RCC 7860 (cell line): ENCODE results near the gene IL17C.
"Not testable (repeated sequence)": the region's sequence is repeated elsewhere in the genome, so short reads cannot be mapped to it uniquely, and the experiment has no call there.

Source experiments
- DNase-seq: peaks from one replicate; pipeline ENCODE4 v3.0.0-alpha.2; 2015; ENCODE audit warnings: low spot score
- FAIRE-seq: peaks from 2 replicates; lab custom pipeline; 2012; peaks lifted over from hg19 to GRCh38; lab: Jason Lieb, UNC

The IL17C gene

DNA sequence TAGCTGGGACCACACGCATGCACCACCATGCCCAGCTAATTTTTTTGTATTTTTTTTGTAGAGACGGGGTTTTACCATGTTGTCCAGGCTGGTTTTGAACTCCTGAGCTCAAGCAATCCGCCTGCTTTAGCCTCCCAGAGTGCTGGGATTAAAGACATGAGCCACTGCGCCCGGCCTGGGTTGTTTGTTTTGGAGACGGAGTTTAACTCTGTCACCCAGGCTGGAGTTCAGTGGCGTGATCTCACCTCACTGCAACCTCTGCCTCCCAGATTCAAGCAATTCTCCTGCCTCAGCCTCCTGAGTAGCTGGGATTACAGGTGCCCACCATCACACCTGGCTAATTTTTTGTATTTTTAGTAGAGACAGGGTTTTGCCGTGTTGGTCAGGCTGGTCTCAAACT is 28.9 kb upstream of the IL17C start:
- not testable (repeated sequence) for DNase-seq

DNA sequence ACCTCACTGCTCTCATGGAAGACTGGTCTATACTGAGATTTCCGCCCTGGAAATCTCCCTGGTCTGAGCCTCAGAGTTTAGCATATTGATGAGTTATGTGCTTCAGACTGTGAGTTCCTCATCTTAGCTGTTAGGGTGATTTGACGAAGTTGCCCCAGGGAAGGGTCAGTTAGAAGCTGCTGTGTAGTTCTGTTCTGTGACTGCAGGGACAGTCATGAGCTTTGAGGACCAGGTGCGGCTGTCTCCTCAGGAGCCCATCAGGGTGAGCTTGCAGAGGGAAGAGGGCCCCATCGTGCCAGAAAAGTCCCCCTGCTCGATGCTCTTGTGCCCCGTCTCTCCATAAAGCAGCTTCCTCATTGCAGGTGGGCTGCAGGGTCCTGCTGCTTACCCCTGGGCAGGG is 28.3 kb upstream of the IL17C start:
- no peak for FAIRE-seq
- DNase-seq, result no peak

More for the DNA sequence above, 28.9 kb upstream of the IL17C start:
- FAIRE-seq, result not testable (repeated sequence)

DNA sequence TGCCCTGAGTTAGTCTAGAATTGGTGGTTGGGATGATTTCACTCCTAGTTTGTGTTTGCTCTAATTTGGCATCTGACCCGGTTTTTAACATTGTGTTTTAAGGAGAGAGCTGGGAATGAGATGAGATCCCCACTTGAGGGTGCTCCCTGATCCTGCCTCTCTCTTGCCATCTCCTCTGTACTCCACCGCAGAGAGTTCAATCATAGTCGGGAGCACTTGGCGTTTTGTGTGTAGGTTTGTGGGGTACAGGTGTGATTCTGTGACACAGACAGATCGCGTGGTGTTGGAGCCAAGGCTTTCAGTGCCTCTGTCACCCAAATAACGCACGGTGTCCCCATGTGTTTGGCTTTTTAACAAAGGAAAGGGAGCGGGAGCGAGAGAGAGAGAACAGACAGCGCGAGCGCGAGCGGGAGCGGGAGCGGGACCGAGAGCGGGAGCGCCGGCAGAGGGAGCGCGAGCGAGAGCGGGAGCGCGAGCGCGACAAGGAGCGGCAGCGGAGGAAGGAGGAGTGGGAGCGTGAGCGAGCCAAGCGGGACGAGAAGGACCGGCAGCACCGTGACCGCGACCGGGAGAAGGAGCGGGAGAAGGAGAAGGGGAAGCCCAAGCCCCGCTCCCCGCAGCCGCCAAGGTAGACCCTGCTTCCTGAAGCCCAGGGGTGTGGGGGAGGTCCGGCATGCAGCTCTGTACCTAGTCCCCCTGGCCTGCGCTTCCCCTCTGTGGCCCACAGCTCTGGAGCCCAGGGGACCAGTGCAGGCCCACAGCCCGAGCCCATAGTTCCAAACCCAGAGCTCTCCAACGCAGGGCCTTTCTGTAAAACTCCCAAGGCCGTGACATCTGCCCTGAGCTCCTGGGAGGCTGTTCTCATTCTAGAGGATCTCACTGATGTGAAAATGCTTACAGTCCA is 27.2 kb upstream of the IL17C start:
- FAIRE-seq, result no peak
- DNase-seq, result no peak

DNA sequence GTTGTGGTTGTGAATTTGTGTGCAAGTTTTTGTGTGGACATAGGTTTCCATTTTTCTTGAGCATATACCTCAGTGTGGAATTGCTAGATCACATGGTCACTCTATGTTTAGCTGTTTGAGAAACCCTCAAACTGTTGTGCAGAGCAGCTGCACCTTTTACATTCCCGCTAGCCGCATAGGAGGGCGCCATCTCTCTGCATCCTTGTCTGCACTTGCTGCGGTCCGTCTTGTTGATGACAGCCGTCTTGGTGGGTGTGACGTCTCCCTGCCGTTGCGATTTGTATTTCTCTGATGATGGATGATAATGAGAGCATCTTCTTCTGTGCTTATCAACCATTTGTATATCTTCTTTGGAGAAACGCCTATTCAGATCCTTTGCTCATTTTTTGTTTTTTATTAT is 25.1 kb upstream of the IL17C start:
- FAIRE-seq (no peak), DNase-seq (no peak)

DNA sequence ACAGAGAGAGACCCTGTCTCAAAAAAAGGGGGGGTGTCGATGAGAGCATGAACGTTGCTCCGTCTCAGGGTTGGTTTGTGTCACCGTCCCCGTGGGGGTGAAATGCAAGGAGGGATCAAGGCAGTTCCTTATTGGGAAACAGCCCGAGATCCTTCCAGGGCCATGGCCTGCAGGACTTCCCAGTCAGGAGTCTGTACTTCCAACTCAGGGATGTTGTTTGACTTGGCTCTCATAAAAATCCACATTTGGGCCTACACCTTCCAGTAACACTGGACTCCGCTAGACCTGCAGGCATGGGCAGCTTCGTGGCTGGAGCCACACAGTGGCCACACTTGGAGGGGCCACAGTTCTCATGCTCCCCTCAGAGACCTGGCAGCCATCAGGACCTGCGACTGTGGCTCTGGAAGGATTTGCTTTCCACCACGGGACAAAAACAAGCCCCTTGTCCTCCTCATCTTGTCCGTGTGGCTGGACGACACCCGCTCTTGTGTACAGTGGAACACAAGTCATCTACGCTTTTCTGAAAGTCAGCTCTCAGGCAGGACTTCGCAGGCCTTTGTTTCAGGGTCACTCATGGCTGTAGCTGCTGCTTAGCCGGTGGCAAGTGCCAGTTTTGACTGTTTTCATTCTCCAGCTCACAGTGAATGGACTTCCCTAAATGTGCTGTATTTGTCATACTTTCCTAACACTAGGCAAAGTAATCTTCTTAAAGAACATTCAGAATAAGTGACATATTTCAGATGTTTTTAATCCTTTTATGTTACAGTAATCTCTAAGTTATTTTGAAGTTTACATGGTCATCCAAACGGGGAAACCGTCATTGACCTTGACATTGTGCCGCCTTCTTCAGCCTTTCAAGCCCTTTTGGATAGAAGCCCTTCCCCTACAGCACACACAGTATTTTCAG is 24.2 kb upstream of the IL17C start:
- FAIRE-seq (no peak), DNase-seq (no peak)

DNA sequence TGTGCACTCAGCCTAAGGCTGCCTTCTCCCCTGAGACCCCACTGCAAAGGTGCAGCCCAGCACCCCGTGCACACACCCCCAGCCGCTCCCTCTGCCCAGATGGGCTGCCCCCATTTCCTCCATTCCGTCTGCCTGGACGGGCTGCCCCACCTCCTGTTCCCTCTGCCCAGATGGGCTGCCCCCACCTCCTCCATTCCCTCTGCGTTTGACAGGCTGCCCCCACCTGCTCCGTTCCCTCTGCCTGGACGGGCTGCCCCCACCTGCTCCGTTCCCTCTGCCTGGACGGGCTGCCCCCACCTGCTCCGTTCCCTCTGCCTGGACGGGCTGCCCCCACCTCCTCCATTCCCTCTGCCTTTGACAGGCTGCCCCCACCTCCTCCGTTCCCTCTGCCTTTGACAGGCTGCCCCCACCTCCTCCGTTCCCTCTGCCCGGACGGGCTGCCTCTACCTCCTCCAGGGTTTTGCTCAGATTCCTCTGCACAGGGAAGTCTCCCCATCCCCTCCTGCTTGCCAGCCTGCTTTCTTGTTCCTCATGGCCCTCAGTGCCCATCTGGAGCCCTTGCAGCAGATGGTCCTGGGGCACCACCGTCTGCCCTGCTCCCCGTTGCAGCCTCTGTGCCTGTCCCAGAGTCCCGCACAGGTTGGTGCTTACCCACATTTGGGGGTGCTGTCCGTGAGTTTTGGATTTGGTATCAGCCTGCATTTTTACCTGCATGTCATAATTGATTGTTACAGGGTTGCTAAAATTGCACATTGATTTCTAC is 23.4 kb upstream of the IL17C start:
- no peak for FAIRE-seq
- DNase-seq, result no peak

DNA sequence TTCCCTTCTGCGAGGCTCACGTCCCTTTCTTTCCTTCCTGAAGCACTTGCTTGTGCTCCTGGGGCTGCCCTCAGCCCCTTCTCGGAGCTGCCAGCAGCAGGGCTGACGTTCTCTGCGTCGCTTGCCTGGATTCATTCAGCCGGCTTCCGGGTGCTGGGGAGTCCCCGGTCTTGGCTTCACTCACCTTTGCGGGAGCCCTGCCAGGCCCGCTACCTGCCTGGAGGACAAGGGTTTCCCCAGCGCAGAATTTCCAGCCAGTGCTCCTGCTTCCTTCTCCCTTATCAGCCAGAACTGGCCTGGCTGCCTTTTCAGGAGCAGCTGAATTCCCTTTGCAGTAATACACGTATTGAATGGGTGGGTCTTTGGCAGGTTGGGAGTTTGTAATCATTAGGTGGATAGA is 22.1 kb upstream of the IL17C start:
- no peak for DNase-seq
- FAIRE-seq, result no peak

DNA sequence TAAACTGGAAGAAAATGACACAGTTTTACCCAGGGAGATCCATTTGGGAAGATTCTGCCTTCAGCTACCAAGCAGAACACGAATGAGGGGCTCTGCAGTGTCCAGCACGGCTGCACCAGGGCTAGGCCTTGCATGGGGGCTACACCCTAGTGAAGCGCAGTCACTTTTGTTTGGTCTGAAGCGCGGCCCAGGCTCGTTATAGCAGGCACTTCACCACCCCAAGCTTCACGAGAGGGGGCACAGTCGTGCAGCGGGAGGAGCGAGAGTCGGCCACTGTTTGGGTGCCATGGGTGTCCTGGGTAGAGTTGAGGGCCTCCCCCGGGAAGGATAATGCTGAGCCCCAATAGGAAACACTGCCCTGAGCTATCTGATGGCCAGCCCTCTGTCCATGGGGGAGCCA is 21.6 kb upstream of the IL17C start:
- DNase-seq (no peak), FAIRE-seq (no peak)

DNA sequence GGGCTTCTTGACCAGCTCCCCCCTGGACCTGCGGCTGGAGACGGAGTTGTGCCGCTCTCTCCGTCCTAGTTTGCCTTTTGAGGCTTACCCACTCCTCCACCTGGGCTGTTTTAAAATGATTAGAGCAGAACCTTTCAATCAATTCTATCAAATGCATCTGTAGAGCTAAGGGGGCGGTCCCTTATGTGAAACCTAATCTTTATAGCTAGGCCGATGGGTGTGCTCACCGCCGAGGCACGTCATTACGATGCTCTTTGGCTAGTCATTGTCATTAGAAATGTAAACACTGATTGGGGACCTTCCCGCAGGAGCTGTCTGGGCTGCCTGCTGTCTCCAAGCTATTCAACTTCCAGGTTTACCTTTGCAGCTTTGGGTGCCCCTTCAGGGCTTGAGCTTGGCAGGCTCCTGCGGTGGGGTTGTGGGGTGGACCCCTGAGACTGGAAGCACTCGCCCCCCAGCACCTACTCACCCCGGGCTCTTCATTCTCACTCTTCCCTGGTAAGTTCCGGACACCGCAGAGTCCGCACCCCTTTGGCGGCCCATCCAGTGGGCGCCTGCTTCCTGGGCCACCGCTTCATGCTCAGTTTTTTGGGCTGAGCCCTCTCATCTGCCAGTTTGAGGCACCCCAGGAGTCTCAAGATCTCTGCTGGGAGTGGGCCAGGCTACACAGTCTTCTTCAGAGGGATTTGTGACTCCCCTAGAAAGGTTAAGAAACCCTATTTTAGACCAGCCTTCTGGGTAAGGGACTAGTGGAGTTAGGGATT is 20.9 kb upstream of the IL17C start:
- FAIRE-seq, result no peak
- no peak for DNase-seq

DNA sequence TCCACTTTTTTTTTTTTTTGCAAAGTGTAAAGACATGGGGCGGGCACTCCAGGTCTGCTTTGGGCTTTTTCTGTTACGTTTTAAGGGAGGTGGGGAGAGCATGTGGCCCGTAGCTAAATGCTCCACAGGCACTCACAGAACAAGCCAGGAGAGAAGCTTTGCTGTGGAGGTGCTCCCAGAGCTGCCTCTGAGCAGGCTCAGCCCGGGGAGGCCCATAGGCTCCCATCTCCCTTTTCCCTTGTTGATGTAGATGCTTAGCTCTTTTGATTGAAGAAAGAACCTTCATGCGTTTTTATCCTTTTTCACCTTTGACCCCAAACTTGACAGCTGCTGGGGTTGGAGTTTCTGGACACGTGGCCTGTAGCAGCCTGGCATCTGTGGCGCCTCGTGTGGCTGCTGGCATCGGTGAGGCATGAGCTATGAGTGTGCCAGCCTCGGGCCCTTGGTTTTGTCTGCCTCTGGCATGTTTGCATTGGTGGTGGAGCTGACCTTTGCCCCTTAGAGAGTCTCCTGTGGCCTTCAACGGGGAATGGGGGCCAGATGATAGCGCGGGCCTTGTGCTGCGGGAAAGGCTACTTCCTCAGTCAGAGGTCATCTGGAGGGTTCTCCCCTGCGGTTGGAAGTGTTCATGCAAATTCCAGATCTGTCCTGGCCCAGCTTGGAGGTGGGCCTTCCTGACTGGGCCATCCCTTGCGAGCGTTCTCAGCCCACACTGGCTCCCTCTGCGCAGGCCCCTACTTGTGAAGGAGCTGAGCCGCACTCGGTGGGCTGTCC is 20.0 kb upstream of the IL17C start:
- DNase-seq (no peak), FAIRE-seq (no peak)

DNA sequence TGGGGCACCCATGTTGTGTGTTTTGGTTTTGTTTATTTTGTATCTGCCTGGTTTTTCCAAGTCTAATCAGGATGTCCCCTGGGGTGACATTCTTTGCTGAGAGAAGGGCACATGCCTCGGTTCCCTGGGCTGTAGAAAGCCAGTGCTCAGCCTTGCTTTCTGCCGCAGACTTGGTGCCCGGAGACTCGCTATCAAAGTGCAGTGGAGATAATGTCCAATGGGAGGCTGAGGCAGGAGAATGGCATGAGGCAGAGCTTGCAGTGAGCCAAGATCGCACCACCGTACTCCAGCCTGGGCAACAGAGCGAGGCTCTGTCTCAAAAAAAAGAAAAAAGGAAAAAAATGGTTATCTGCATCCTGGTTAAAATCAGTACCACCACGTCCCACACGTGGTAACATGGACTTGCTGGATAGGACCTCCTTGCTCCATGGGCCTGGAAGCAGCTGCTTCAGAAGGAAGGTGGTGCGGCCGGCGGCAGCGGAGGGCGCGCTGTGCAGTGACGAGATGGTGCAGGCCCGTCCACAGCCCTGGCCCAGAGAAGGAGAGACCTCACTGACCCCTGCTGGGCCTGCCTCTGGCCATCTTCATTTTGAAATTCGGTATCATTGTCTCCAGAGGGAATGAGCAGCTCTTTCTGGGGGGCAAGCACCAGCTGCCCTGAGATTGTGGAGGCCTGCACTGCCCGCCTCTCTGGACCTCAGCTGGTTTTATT is 19.3 kb upstream of the IL17C start:
- DNase-seq (no peak), FAIRE-seq (no peak)

DNA sequence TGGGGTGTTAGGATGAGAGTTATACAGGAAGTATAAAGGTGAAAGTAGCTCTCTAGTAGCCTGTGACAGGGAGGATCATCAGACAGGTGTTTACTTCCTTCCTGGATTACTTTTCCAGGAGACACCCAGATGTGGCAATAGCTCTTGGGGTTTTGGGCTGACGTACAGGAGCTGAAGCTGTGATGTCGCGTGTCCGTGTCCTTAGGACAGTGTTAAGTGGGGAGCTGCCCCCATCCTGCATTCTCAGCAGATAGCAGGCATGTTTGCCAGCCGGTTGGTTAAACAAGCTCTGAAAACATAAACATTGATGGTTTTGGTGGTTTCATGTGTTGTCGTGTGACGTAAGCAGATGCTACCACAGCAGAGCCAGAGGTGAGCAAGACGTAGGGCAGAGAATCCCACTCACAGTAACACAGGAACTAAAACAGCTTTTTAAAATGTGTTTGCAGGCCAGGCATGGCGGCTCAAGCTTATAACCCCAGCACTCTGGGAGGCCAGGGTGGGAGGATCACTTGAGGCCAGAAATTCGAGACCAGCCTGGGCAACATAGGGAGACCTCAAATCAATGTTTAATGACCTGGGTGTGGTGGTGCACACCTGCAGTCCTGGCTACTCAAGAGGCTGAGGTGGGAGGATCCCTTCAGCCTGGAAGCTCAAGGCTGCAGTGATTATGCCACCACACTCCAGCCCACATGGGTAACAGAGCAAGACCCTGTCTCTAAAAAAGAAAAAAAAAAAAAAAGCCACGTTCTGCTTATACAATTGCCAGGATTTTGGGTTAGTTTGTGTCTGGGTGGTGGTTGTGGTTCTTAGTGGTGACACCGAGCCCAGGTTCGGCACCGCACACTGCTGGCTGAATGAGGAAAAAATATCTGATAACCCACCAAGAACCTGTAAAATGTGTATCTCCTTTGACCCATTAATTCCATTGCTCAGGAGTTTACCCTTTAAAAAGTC is 18.2 kb upstream of the IL17C start:
- no peak for FAIRE-seq
- no peak for DNase-seq

DNA sequence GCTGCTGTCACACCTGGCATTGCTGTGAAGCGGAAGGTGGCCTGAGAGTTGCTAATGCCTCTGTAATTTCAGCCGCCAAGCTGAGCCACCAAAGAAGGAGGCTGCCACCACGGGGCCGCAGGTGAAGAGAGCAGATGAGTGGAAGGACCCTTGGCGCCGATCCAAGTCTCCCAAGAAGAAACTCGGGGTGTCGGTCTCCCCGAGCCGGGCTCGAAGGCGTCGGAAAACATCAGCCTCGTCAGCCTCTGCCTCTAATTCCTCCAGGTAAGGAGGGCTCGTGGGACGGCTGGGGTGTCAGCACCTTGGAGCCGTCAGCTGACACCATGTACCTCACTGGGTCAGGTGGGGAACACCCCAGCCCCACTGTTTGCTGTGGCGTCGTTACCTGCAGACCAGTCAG is 16.2 kb upstream of the IL17C start:
- no peak for FAIRE-seq
- no peak for DNase-seq

DNA sequence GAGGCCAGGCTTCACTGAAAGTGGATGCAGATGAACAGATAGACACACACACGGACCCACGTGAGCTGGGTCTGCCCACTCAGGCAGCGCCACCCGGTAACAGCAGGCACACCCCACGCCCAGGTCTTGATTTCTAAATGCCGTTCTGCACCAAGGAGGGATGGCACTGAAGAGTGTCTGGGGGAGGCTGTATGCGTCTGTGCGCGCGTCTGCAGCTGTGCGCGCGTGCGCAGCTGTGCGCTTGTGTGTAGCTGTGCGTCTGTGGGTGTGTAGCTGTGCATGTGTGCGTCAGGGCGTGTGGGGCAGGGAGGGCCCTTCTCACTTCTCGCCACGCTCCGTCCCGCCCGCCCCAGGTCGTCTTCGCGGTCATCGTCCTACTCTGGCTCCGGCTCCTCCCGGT is 15.5 kb upstream of the IL17C start:
- DNase-seq (no peak), FAIRE-seq (no peak)

DNA sequence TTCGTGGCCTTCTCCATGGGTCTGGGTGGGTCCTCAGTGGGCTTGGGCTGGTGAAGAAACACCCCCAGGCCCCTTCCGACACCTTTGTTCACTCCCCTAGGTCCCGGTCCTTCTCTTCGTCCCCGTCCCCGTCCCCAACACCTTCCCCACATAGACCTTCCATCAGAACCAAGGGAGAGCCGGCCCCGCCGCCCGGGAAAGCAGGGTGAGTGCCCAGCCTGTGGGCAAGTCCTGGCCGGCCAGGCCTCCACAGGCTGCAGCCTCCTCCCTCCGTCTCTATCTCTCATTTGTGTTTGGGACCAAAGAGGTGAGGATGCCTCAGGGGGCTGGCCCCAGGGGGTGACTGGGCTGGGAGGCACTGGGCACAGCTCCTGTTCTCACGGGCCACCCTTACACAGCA is 14.5 kb upstream of the IL17C start:
- FAIRE-seq (no peak), DNase-seq (no peak)

DNA sequence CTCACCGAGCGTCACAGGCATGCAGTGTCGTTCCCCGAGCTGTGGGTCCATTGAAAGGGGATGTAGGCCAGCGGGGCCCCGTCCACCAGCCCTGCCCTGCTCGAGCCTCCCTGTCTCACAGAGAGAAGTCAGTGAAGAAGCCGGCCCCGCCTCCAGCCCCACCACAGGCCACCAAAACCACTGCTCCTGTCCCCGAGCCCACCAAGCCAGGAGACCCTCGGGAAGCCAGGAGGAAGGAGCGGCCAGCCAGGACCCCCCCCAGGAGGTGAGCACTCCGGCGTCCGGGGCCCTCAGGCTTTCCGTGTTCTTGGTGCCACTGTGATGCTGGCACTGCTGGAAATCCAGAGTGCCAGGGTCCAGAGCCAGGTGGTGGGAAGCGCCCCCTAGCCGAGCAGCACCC is 13.9 kb upstream of the IL17C start:
- FAIRE-seq (no peak), DNase-seq (no peak)

DNA sequence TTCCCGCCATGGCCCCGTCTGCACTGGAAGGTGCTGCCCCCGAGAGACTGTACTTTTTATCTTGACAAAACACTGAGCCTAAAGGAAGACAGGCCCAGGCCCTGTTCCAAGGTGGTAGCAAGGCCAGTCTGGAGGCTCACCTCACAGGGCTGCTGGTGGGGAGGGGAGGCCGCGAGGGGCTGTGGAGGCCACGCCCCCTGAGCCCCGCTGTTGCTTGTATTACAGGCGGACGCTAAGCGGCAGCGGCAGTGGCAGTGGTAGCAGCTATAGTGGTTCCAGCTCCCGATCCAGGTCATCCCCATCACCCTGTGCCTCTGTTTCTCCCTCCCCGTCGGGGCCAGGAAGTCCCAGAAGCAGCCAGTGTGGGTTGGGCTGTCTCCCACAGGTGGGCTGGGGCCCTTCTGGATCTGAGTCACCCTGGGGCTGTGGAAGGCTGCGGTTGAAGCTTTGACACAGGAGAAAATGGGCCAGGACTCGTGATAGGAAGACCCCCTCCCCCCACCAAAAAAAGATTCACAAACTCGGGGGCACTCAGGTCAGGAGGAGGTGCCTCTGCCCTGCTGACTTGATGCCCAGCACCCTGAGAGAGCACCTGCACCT is 13.3 kb upstream of the IL17C start:
- DNase-seq (no peak), FAIRE-seq (no peak)

DNA sequence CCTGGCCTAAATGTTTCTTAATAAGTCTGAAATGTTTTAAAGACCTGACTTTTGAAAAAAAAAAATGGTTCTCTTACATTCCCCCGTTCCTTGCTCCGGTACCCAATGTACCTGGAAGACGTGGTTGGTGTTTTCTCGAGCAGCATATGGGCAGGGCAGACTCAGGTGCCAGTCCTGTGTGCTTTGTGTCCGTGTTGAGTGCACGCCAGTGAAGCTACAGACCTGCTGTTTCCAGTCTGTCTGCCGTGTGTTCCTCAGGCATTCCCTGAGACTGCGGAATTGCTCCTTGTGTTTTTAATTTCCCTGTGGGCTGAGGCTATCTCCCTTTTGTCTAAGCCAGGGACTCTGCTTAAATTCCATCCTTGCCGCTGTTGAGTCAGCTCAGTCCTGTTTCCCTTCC is 11.7 kb upstream of the IL17C start:
- DNase-seq (no peak), FAIRE-seq (no peak)
